GM19351 (cell line): Measurements from ENCODE around the gene USO1.
"Not testable (repeated sequence)": the region's sequence is repeated elsewhere in the genome, so short reads cannot be mapped to it uniquely, and the experiment has no call there.

Experiments used
- ATAC-seq: cut with Tn5 transposase; IDR thresholded peaks from one replicate; pipeline ENCODE4 v1.9.1; 2021; ENCODE audit warnings: mild to moderate bottlenecking, moderate library complexity; ENCODE audit not compliant: unreplicated experiment

The USO1 gene

GRCh38 chr4:75745721-75746199, 21.4 kb downstream of the USO1 start:
- ATAC-seq = no peak

- ATAC-seq = no peak
These were observed 28.3 kb downstream of the USO1 start for GRCh38 chr4:75752637-75753036.

GRCh38 chr4:75769036-75769435, 44.7 kb downstream of the USO1 start:
- no peak for ATAC-seq

- no peak for ATAC-seq
These were observed 47.2 kb downstream of the USO1 start for GRCh38 chr4:75771607-75772006.

- ATAC-seq = no peak
These were observed 53.2 kb downstream of the USO1 start for GRCh38 chr4:75777589-75777988.

GRCh38 chr4:75779105-75779757, 54.9 kb downstream of the USO1 start:
- ATAC-seq = peak; percentile 67

GRCh38 chr4:75781305-75781704, 56.9 kb downstream of the USO1 start:
- no peak for ATAC-seq

GRCh38 chr4:75786526-75786925, 62.1 kb downstream of the USO1 start:
- no peak for ATAC-seq

GRCh38 chr4:75786938-75787337, 62.6 kb downstream of the USO1 start:
- no peak for ATAC-seq

- no peak for ATAC-seq
These were observed 65.6 kb downstream of the USO1 start for GRCh38 chr4:75790024-75790423.

GRCh38 chr4:75800972-75801371, 76.6 kb downstream of the USO1 start:
- no peak for ATAC-seq

GRCh38 chr4:75806035-75806434, 81.7 kb downstream of the USO1 start:
- ATAC-seq = not testable (repeated sequence)

GRCh38 chr4:75817901-75818300, 93.5 kb downstream of the USO1 start:
- ATAC-seq = no peak

GRCh38 chr4:75819121-75819520, 94.7 kb downstream of the USO1 start:
- no peak for ATAC-seq

GRCh38 chr4:75820197-75820596, 95.8 kb downstream of the USO1 start:
- ATAC-seq = no peak

GRCh38 chr4:75820676-75821075, 96.3 kb downstream of the USO1 start:
- ATAC-seq = no peak

GRCh38 chr4:75821216-75821615, 96.8 kb downstream of the USO1 start:
- ATAC-seq = no peak

GRCh38 chr4:75821966-75822365, 97.6 kb downstream of the USO1 start:
- no peak for ATAC-seq

- no peak for ATAC-seq
These were observed 98.0 kb downstream of the USO1 start for GRCh38 chr4:75822416-75822815.

GRCh38 chr4:75823812-75824211, 99.4 kb downstream of the USO1 start:
- no peak for ATAC-seq

GRCh38 chr4:75830906-75831305, 106.5 kb downstream of the USO1 start:
- no peak for ATAC-seq

- no peak for ATAC-seq
These were observed 107.6 kb downstream of the USO1 start for GRCh38 chr4:75831856-75832405.
